Mucosa of rectum (tissue), 2 donors: ENCODE measurements around the gene USP53.
"Not testable (repeated sequence)": the region's sequence is repeated elsewhere in the genome, so short reads cannot be mapped to it uniquely, and the experiment has no call there.

ENCODE experiments used
- H3K27ac ChIP-seq, 2 donors: one replicate each; pipeline ENCODE4 v1.7.0; 2013; ENCODE audit warnings: inconsistent platforms in 2 of 2, low read depth in 2 of 2, low read length in 2 of 2
- H3K27me3 ChIP-seq, 2 donors: one replicate each; pipeline ENCODE4 v1.7.0; 2013; ENCODE audit warnings: low read length in 2 of 2; ENCODE audit not compliant: control insufficient read depth in 2 of 2, insufficient read depth in 2 of 2
- H3K36me3 ChIP-seq, 2 donors: one replicate each; pipeline ENCODE4 v1.7.0; 2013; ENCODE audit warnings: low read length in 2 of 2; ENCODE audit not compliant: control insufficient read depth in 2 of 2, insufficient read depth in 2 of 2
- H3K4me1 ChIP-seq, 2 donors: one replicate each; pipeline ENCODE4 v1.7.0; 2013; ENCODE audit warnings: low read length in 2 of 2, mild to moderate bottlenecking in 1 of 2; ENCODE audit not compliant: control insufficient read depth in 2 of 2, insufficient read depth in 2 of 2
- H3K4me3 ChIP-seq, 2 donors: one replicate each; pipeline ENCODE4 v1.7.0; 2013; ENCODE audit warnings: low read length in 2 of 2
- H3K9ac ChIP-seq, 2 donors: one replicate each; pipeline ENCODE4 v1.7.0; 2013; ENCODE audit warnings: low read length in 2 of 2, low read depth in 1 of 2, mild to moderate bottlenecking in 1 of 2
- H3K9me3 ChIP-seq, 2 donors: one replicate each; pipeline ENCODE4 v1.7.0; 2013; ENCODE audit warnings: low read length in 2 of 2; ENCODE audit not compliant: control insufficient read depth in 2 of 2
- donor health status: healthy.
- donor health status: Normal muscosa, but diverticular disease.

Gene USP53

DNA sequence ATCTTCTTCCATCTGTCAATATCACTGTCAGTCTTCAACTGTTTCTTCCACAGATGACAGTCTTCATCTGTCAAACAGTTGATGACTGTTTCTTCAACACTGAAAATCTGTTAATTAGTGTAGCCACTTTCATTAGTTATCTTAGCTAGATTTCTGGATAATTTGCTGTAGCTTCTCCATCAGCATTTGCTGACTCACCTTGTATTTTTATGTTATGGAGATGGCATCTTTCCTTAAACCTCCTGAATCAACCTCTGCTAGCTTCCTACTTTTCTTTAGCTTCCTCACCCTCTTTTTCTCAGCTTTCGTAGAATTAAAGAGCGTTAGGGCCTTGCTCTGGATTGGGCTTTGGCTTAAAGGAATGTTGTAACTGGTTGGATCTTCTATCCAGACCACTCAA is 25.1 kb downstream of the USP53 start:
- H3K36me3 ChIP-seq, result peaks cover 33 to 38% of the 10 kb centered on the region in 2 donors
- no peak overlapping the region for H3K4me3 ChIP-seq
- H3K9me3 ChIP-seq, result no peaks in the 10 kb centered on the region
- H3K4me1 ChIP-seq, result no peaks in the 10 kb centered on the region
- H3K27ac ChIP-seq, result peak overlapping the region; percentile 12 to 30
- no peak overlapping the region for H3K9ac ChIP-seq
- H3K27me3 ChIP-seq, result no peaks in the 10 kb centered on the region

DNA sequence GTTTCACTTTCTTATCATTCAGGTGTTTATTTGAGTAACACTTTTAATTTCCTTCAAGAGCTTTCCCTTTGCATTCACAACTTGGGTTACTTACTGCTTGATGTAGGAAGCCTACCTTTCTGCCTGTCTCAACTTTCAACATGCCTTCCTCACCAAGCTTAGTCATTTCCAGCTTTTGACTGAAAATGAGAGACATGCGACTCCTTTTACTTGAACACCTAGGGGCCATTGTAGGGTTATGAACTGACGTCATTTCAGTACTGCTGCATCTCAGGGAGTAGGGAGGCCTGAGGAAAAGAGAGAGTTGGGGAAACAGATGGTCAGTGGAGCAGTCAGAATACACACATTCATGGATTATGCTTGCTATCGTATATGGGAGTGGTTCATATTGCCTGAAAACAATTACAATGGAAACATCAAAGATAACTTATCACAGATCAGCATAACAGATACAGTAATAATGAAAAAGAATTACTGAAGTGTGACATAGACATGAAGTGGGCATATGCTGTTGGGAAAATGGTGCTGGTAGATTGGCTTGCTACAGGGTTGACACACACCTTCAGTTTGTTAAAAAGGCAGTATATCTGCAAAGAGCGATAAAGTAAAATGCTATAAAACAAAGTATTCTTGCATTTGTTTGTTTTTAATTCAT is 25.7 kb downstream of the USP53 start:
- Histone ChIP-seq H3K36me3 (peaks cover 33 to 38% of the 10 kb centered on the region in 2 donors), H3K4me3 (no peak overlapping the region), H3K27me3 (no peaks in the 10 kb centered on the region), H3K9ac (no peak overlapping the region), H3K4me1 (no peaks in the 10 kb centered on the region), H3K9me3 (no peaks in the 10 kb centered on the region), H3K27ac (peak overlapping the region; percentile 12 to 30)

DNA sequence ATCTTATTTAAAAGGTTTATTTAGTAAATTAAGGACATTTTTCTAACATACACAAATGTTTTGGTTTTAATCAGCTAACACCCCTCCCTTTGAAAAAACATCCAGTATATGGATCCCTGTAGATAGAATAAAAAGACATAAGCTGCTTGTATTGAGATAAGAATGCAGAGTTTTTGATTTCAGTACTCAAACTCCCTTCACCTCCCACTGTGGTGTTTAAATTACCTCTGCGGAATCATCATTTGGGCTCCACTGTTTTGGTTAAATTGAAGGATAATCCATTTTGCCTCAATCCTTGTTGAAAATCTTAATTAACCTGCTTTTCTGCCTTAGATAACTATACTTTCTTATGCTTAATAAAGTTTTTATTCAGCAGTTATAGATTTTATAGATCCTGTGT is 27.6 kb downstream of the USP53 start:
- no peak overlapping the region for H3K4me3 ChIP-seq
- H3K4me1 ChIP-seq, result peaks cover 0 to 2% of the 10 kb centered on the region in 2 donors
- H3K9me3 ChIP-seq, result no peaks in the 10 kb centered on the region
- H3K27me3 ChIP-seq, result no peaks in the 10 kb centered on the region
- no peak overlapping the region for H3K27ac ChIP-seq
- H3K36me3 ChIP-seq, result peaks cover 30 to 40% of the 10 kb centered on the region in 2 donors
- no peak overlapping the region for H3K9ac ChIP-seq

DNA sequence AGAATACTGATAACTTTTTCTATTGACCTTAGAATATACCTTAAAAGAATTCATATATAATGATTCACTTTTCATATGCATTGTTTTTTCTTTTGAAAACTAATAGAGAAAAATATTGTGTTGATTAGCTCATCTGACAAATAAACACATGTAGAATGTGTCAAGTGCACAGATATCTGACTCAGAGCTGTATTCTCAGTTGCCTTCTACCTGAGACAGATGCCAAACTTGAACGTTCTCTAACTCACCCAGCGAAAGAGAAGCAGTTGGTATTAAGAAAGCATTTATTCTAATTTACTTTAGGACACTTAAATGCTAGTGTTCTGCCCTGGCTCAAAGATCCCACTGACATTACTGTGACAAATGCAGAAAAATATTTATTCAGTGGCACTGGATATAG is 28.1 kb downstream of the USP53 start:
- Histone ChIP-seq H3K4me1 (peaks cover 0 to 2% of the 10 kb centered on the region in 2 donors), H3K9ac (no peak overlapping the region), H3K9me3 (no peaks in the 10 kb centered on the region), H3K4me3 (no peak overlapping the region), H3K27me3 (no peaks in the 10 kb centered on the region), H3K27ac (no peak overlapping the region), H3K36me3 (peaks cover 27 to 36% of the 10 kb centered on the region in 2 donors)

DNA sequence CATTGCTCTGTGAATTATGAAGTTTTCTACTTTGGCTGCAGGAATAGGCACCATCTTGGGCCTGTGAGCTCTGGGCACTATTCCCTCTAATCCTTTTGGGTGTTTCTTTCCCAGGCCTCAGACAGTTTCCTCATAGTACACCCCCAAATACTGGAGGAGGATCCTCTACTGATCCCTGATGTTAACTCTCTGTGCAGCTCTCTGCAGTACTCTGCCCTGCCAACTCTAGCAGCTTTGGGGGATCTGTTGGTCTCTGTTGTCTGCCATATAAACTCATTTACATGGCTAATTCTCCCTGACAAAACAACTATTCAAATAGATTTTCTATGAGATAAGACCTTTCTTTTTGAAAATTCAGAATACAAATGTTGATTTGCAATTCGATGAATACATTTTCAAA is 29.9 kb downstream of the USP53 start:
- peaks cover 0 to 2% of the 10 kb centered on the region in 2 donors for H3K4me1 ChIP-seq
- no peak overlapping the region for H3K27ac ChIP-seq
- peaks cover 32 to 35% of the 10 kb centered on the region in 2 donors for H3K36me3 ChIP-seq
- no peak overlapping the region for H3K9ac ChIP-seq
- H3K27me3 ChIP-seq, result no peaks in the 10 kb centered on the region
- H3K9me3 ChIP-seq, result no peaks in the 10 kb centered on the region
- H3K4me3 ChIP-seq, result no peak overlapping the region

DNA sequence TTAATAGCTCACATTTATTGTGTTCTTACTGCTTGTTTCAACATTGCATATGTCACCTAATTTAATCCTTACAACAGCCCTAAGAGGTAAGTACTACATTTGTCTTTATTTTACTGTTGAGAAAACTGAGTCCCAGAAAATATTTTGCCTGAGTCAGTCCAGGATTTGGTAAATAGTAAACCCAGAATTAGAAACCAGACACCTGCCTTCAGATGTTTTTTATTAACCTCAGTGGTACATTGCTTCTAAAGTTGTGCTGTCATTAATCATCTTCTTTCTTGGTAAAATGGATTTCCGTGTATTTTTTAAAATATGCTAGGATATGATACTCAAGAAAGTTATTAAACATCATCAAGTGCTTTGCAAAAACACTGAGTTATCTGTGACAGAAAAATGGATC is 31.4 kb downstream of the USP53 start:
- H3K4me3 ChIP-seq, result no peak overlapping the region
- H3K27ac ChIP-seq, result no peak overlapping the region
- H3K9me3 ChIP-seq, result no peaks in the 10 kb centered on the region
- no peak overlapping the region for H3K9ac ChIP-seq
- H3K36me3 ChIP-seq, result peaks cover 38 to 40% of the 10 kb centered on the region in 2 donors
- H3K4me1 ChIP-seq, result peaks cover 0 to 2% of the 10 kb centered on the region in 2 donors
- H3K27me3 ChIP-seq, result no peaks in the 10 kb centered on the region

DNA sequence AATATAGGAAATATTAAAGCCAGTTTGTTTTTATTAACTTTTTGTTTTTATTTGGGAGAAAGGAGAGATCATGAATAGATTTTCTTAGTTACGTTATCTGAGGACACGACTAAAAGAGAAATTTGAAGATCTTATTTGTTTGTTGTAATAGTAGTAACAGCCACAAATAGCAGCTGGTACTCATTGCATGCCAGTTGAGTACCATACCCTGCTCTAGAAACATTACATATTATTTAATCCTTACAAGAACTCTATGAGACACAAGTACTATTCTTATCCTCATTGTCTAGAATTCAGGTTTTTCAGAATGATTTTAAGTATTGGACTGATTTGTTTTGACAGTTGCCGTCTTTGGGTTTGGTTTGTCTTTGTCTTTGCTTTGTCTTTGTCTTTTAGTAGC is 31.8 kb downstream of the USP53 start:
- Histone ChIP-seq H3K9ac (no peak overlapping the region), H3K27ac (no peak overlapping the region), H3K4me3 (no peak overlapping the region), H3K4me1 (peaks cover 0 to 2% of the 10 kb centered on the region in 2 donors), H3K27me3 (no peaks in the 10 kb centered on the region), H3K9me3 (no peaks in the 10 kb centered on the region), H3K36me3 (peaks cover 41 to 42% of the 10 kb centered on the region in 2 donors)

DNA sequence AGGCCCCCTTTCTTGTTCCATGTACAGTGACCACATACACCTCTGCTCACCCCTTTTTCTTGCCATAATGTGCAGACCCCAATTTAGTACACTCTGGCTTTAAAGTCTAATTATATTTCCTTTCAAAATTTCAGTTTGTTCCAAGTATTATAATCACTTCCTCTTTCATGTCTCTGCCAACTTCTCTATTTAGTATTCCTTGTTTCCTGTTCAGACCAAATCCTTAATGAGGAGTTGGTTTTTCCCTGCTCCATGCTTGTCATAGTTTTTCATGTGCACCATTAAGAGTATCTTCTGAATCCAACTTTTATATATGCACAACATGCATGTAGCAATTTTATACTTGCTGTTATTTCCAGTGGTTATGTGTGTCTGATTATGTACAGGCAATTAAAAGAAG is 32.3 kb downstream of the USP53 start:
- peaks cover 0 to 2% of the 10 kb centered on the region in 2 donors for H3K4me1 ChIP-seq
- H3K27ac ChIP-seq, result no peak overlapping the region
- H3K9ac ChIP-seq, result no peak overlapping the region
- no peaks in the 10 kb centered on the region for H3K9me3 ChIP-seq
- no peaks in the 10 kb centered on the region for H3K27me3 ChIP-seq
- H3K36me3 ChIP-seq, result peaks cover 36 to 40% of the 10 kb centered on the region in 2 donors
- H3K4me3 ChIP-seq, result no peak overlapping the region

DNA sequence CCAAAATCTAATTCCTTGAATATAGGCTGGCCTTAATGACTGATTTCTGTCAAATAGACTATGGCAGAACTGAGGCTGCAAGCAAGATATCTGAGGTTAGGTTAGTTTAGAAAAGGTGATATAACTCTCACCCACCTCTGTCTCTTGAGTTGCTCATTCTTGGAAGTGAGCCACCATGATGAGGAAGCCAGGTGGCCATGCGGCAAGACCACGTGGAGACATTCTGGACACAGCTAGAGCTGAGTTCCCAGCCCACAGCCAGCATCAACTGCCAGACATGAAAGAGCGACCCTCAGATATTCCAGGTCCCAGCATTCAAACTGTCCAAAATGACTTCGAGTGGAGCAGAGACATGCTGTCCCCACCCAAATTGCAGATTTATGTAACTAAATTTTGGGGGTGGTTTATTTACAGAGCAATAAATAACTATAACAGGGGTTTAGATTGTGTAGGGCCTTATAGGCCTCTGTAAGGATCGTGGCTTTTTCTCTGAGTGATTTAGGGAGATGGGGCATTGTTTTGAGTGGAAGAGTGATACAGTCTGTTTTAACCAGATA is 33.7 kb downstream of the USP53 start:
- Histone ChIP-seq H3K27ac (no peak overlapping the region), H3K9ac (no peak overlapping the region), H3K4me1 (peaks cover 0 to 2% of the 10 kb centered on the region in 2 donors), H3K9me3 (no peaks in the 10 kb centered on the region), H3K27me3 (no peaks in the 10 kb centered on the region), H3K36me3 (peaks cover 36 to 40% of the 10 kb centered on the region in 2 donors), H3K4me3 (no peak overlapping the region)

DNA sequence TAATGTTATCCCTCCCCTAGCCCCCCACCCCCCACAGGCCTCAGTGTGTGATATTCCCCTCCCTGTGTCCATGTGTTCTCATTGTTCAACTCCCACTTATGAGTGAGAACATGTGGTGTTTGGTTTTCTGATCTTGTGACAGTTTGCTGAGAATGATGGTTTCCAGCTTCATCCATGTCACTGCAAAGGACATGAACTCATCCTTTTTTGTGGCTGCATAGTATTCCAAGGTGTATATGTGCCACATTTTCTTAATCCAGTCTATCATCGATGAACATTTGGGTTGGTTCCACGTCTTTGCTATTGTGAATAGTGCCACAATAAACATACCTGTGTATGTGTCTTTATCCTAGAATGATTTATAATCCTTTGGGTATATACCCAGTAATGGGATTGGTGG is 38.5 kb downstream of the USP53 start:
- H3K4me1 ChIP-seq, H3K4me3 ChIP-seq, H3K27ac ChIP-seq, H3K9ac ChIP-seq, H3K27me3 ChIP-seq, H3K9me3 ChIP-seq: not testable (repeated sequence)
- H3K36me3 ChIP-seq, result peaks cover 41 to 51% of the 10 kb centered on the region in 2 donors
